ENCODE measurements around the gene KIAA0930.

Gene KIAA0930

DNA sequence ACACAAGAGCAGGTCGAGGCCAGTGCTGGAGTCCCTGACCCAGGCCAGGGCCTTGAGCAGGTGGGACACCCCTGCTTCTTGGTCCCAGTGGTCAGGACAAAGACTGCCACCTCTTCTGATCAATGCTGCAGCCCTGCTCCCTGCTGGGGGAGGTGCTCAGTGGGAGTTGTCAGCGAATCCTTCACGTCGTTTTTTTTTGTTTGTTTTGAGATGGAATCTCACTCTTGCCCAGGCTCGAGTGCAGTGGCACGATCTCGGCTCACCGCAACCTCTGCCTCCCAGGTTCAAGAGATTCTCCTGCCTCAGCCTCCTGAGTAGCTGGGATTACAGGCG, 42.3 kb downstream of the KIAA0930 start:
- ChIA-PET CTCF (no interaction called here), POLR2A (no interaction called here)

DNA sequence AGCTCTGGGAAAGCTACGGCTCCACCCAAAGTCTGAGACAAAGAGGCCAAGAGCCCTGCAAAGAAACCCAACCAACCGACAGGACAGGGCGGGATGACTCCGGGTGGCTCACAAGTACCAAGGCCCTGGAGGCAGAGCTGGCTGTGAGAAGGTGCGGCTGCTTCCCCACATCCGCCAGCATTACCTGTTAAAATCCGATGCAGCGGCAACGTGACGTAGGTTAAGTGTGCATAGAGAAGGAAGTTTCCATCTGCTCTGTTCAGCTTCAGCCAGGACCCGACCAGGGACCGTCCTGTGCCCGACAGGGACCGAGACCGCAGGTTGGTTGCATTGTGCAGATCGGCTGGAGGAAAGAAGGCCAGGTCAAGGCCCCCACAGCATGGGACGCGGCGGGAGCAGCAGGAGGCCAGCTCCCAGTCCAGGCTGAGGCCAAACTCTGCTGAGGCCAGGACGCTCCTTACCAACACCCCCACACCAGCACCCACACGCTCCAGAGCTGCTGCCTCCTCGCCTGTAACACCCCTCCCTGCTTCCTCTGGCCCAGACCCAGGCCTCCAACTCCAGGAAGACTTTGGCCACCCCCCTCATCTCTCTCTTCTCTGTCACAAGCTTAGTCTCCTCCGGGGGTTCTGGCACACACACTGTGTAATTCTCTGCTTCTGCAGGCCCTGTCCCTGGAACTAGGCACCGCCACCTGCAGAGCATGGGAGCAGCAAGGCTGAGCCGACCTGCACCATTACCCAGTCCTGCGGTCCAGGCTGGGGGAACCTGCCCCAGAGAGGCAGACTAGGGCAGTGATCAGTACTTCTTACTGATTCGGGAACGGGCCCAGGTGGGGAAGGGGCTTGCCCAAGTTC, 42.9 kb downstream of the KIAA0930 start:
- TF ChIP-seq CTCF (IDR thresholded peaks at IDR 0.05; ENCODE audit: insufficient read depth, low read length, missing control alignments), result no peak
- POLR2A ChIA-PET, result no interaction called here
- CTCF ChIA-PET, result interaction anchor here (1.6 kb wide), 1 partner anchor 11 kb away, joined by 3 read pairs; no protein-coding TSS in a partner anchor
- no peak overlapping the region for H3K4me3 ChIP-seq (ENCODE audit: low read depth, low read length)
- DNase-seq (ENCODE audit: low read depth, low spot score), result no peak

More for the DNA sequence above, 42.3 kb downstream of the KIAA0930 start:
- H3K4me3 ChIP-seq (ENCODE audit: low read depth, low read length), result no peak overlapping the region
- no peak for TF ChIP-seq CTCF (IDR thresholded peaks at IDR 0.05; ENCODE audit: insufficient read depth, low read length, missing control alignments)
- no peak for DNase-seq (ENCODE audit: low read depth, low spot score)

DNA sequence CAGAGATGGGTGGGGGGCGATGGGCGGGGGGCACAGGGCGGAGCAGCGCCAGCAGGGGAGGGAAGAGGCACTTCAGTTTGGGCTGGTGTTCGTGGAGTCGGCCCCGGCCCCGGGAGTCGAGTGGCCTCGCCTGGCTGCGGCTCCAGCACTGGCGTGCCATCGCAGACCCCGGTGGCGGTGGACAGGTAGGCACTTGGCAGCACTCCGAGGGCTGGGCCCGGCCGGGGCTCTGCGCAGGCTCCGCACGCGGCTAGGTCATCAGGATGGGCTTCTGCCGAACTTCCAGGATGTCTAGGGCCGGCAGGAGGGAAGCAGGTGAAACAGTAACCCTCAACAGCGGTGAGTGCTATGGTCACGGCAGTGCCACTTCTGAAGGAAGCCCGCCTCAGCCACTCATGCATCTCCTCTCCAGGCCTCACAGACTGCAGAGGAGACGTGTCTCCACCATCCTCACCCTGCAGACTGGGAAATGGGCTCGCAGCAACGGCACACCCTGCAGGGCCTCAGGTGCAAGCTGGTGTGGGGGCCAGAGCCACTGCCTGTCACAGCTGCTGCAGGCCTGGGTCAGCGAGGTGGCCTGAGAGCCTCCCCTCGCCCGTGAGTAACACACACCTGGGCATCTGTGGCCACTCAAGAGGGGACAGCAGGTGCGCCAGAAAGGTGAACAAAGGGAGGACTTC, 43.6 kb downstream of the KIAA0930 start:
- TF ChIP-seq CTCF (IDR thresholded peaks at IDR 0.05; ENCODE audit: insufficient read depth, low read length, missing control alignments), result no peak
- no peak overlapping the region for H3K4me3 ChIP-seq (ENCODE audit: low read depth, low read length)
- ChIA-PET POLR2A (no interaction called here), CTCF (interaction anchor here (0.7 to 1.6 kb wide), 2 partner anchors 11 to 15 kb away, joined by 3 read pairs; no protein-coding TSS in a partner anchor)
- DNase-seq (ENCODE audit: low read depth, low spot score), result no peak

GRCh38 chr22:45196308-45196707, 44.4 kb downstream of the KIAA0930 start:
- ChIA-PET CTCF (interaction anchor here (0.7 to 1.6 kb wide), 3 partner anchors 12 to 357 kb away, joined by 3 to 4 read pairs (median 3); no protein-coding TSS in a partner anchor), POLR2A (no interaction called here)
- no peak for TF ChIP-seq CTCF (IDR thresholded peaks at IDR 0.05; ENCODE audit: insufficient read depth, low read length, missing control alignments)

GRCh38 chr22:45195616-45196015, 45.1 kb downstream of the KIAA0930 start:
- ChIA-PET POLR2A (no interaction called here), CTCF (interaction anchor here (1.5 kb wide), 1 partner anchor 358 kb away, joined by 4 read pairs; no protein-coding TSS in a partner anchor)
- H3K4me3 ChIP-seq (ENCODE audit: low read depth, low read length), result no peak overlapping the region
- TF ChIP-seq CTCF (IDR thresholded peaks at IDR 0.05; ENCODE audit: insufficient read depth, low read length, missing control alignments), result no peak
- DNase-seq (ENCODE audit: low read depth, low spot score), result no peak

More at GRCh38 chr22:45196308-45196707, 44.4 kb downstream of the KIAA0930 start:
- DNase-seq (ENCODE audit: low read depth, low spot score), result no peak
- no peak overlapping the region for H3K4me3 ChIP-seq (ENCODE audit: low read depth, low read length)

GRCh38 chr22:45194686-45195085, 46.0 kb downstream of the KIAA0930 start:
- H3K4me3 ChIP-seq (ENCODE audit: low read depth, low read length), result no peak overlapping the region
- DNase-seq (ENCODE audit: low read depth, low spot score), result no peak
- CTCF ChIA-PET, result interaction anchor here (1.5 kb wide), 1 partner anchor 359 kb away, joined by 4 read pairs; no protein-coding TSS in a partner anchor
- POLR2A ChIA-PET, result no interaction called here
- TF ChIP-seq CTCF (IDR thresholded peaks at IDR 0.05; ENCODE audit: insufficient read depth, low read length, missing control alignments), result no peak
